HCT116 (cell line): Measurements from ENCODE around the gene THBS4.

Experiments
- CEBPB ChIP-seq: IDR thresholded peaks from 2 replicates; pipeline ENCODE4 v1.6.1; 2012; ENCODE audit warnings: low read depth
- EGR1 ChIP-seq: IDR thresholded peaks from 2 replicates; pipeline ENCODE4 v1.6.1; 2012; ENCODE audit warnings: low read depth
- EZH2 ChIP-seq: fragments of 200-600 bp; sonication (generic); IDR thresholded peaks from 2 replicates; pipeline ENCODE4 v1.6.1; 2017; ENCODE audit warnings: antibody characterized with exemption, mixed run types
- EZH2phosphoT487 ChIP-seq: fragments of 200-600 bp; IDR thresholded peaks from 2 replicates; pipeline ENCODE4 v1.6.1; 2018; ENCODE audit warnings: antibody characterized with exemption, borderline replicate concordance
- FOSL1 ChIP-seq: IDR thresholded peaks from 2 replicates; pipeline ENCODE4 v1.6.1; 2012; ENCODE audit warnings: low read depth
- POLR2A ChIP-seq: IDR thresholded peaks from 2 replicates; pipeline ENCODE4 v1.7.0; 2011; ENCODE audit warnings: borderline replicate concordance; ENCODE audit not compliant: insufficient read depth, insufficient read length; ENCODE audit errors: extremely low read depth
- POLR2AphosphoS5 ChIP-seq: IDR thresholded peaks from 2 replicates; pipeline ENCODE4 v1.6.1; 2011; ENCODE audit warnings: mild to moderate bottlenecking, low read depth, low read length, moderate library complexity
- RAD21 ChIP-seq: IDR thresholded peaks from 2 replicates; pipeline ENCODE4 v1.6.1; 2012; ENCODE audit warnings: low read depth, mild to moderate bottlenecking
- REST ChIP-seq: IDR thresholded peaks from 2 replicates; pipeline ENCODE4 v1.6.1; 2012; ENCODE audit warnings: low read depth
- SP1 ChIP-seq: IDR thresholded peaks from 2 replicates; pipeline ENCODE4 v1.6.1; 2012; ENCODE audit warnings: low read depth
- YY1 ChIP-seq: IDR thresholded peaks from 2 replicates; pipeline ENCODE4 v1.6.1; 2011; ENCODE audit warnings: low read length, low read depth, moderate library complexity, mild to moderate bottlenecking; ENCODE audit not compliant: insufficient replicate concordance; ENCODE audit errors: extremely low read depth
- ZNF274 ChIP-seq: fragments of 200-500 bp; sonication (Bioruptor generic); IDR thresholded peaks from 2 replicates; pipeline ENCODE4 v1.6.1; 2014; ENCODE audit warnings: mild to moderate bottlenecking, low read depth, low read length, inconsistent platforms
- TF ChIP-seq, protein P1 (sequence below), 3 experiments: fragments of 200-600 bp in 1 of 3; sonication (generic) in 1 of 3; IDR thresholded peaks in 2 of 3; conservative IDR thresholded peaks in 1 of 3; 2 replicates each; pipeline ENCODE4 v1.5.1; 2012 to 2017; ENCODE audit warnings: low read depth in 2 of 3, low read length in 2 of 3, antibody characterized with exemption in 1 of 3, borderline replicate concordance in 1 of 3, control low read depth in 1 of 3, mild to moderate bottlenecking in 1 of 3, mixed read lengths in 1 of 3, mixed run types in 1 of 3, moderate library complexity in 1 of 3; ENCODE audit not compliant: insufficient read depth in 1 of 3
- TF ChIP-seq, protein P2 (sequence below): IDR thresholded peaks from 2 replicates; pipeline ENCODE4 v1.6.1; 2012

GRCh38 chr5:80109646-80110478 is 74.7 kb downstream of the THBS4 start:
- TF ChIP-seq, protein P1, sequence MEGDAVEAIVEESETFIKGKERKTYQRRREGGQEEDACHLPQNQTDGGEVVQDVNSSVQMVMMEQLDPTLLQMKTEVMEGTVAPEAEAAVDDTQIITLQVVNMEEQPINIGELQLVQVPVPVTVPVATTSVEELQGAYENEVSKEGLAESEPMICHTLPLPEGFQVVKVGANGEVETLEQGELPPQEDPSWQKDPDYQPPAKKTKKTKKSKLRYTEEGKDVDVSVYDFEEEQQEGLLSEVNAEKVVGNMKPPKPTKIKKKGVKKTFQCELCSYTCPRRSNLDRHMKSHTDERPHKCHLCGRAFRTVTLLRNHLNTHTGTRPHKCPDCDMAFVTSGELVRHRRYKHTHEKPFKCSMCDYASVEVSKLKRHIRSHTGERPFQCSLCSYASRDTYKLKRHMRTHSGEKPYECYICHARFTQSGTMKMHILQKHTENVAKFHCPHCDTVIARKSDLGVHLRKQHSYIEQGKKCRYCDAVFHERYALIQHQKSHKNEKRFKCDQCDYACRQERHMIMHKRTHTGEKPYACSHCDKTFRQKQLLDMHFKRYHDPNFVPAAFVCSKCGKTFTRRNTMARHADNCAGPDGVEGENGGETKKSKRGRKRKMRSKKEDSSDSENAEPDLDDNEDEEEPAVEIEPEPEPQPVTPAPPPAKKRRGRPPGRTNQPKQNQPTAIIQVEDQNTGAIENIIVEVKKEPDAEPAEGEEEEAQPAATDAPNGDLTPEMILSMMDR (IDR thresholded peaks at IDR 0.05 in 2 of 3, conservative IDR thresholded peaks at IDR 0.05 in 1 of 3; ENCODE audit: borderline replicate concordance in 1 of 3, insufficient read depth in 1 of 3, low read depth in 2 of 3, low read length in 2 of 3): no peak
- TF ChIP-seq EZH2phosphoT487: no peak
- TF ChIP-seq EZH2: no peak
- TF ChIP-seq RAD21: no peak
- no peak for TF ChIP-seq ZNF274
- TF ChIP-seq POLR2A: no peak
- TF ChIP-seq, protein P2, sequence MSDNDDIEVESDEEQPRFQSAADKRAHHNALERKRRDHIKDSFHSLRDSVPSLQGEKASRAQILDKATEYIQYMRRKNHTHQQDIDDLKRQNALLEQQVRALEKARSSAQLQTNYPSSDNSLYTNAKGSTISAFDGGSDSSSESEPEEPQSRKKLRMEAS: no peak
- TF ChIP-seq EGR1: no peak
- TF ChIP-seq POLR2AphosphoS5: no peak
- TF ChIP-seq YY1: no peak
- no peak for TF ChIP-seq FOSL1
- TF ChIP-seq REST: no peak
- TF ChIP-seq CEBPB: no peak
- no peak for TF ChIP-seq SP1
